Liver (tissue), 9 donors: ENCODE results near the gene ABCG8. TPM values are rescaled to one million over a fixed set of nuclear protein-coding genes. Genes with fewer than 3 reads are reported as not detected.

Experiments
- DNase-seq: peaks from one replicate; pipeline ENCODE4 v3.0.0-alpha.2; 2017; ENCODE audit warnings: low spot score
- H3K27ac ChIP-seq, 2 donors: one replicate each; pipeline ENCODE4 v1.7.0; 2013; ENCODE audit warnings: inconsistent platforms in 2 of 2, low read length in 2 of 2, control low read depth in 1 of 2, low read depth in 1 of 2, mild to moderate bottlenecking in 1 of 2
- H3K27me3 ChIP-seq, 4 donors: one replicate each; pipeline versions ENCODE4 v1.6.1 to v1.7.0; 2013; ENCODE audit warnings: low read length in 3 of 4, inconsistent platforms in 1 of 4, mild to moderate bottlenecking in 1 of 4, moderate library complexity in 1 of 4; ENCODE audit not compliant: control insufficient read depth in 4 of 4, insufficient read depth in 4 of 4
- H3K36me3 ChIP-seq, 4 donors: one replicate each; pipeline versions ENCODE4 v1.6.1 to v1.7.0; 2013; ENCODE audit warnings: low read length in 3 of 4, mild to moderate bottlenecking in 3 of 4, low read depth in 1 of 4, moderate library complexity in 1 of 4; ENCODE audit not compliant: control insufficient read depth in 4 of 4, insufficient read depth in 3 of 4
- H3K4me1 ChIP-seq, 4 donors: one replicate each; pipeline versions ENCODE4 v1.6.1 to v1.7.0; 2013; ENCODE audit warnings: low read length in 3 of 4, mild to moderate bottlenecking in 3 of 4, moderate library complexity in 1 of 4; ENCODE audit not compliant: control insufficient read depth in 4 of 4, insufficient read depth in 4 of 4
- H3K4me3 ChIP-seq, 3 donors: one replicate each; pipeline versions ENCODE4 v1.6.1 to v1.7.0; 2013; ENCODE audit warnings: low read length in 3 of 3, control low read depth in 1 of 3, low read depth in 1 of 3, mild to moderate bottlenecking in 1 of 3
- H3K9ac ChIP-seq, 2 donors: one replicate each; pipeline ENCODE4 v1.7.0; 2013; ENCODE audit warnings: low read length in 2 of 2, mild to moderate bottlenecking in 2 of 2, moderate library complexity in 2 of 2, control low read depth in 1 of 2, low read depth in 1 of 2
- H3K9me3 ChIP-seq, 4 donors: one replicate each; pipeline versions ENCODE4 v1.6.1 to v1.7.0; 2013; ENCODE audit warnings: low read length in 3 of 4; ENCODE audit not compliant: control insufficient read depth in 4 of 4
- CTCF ChIP-seq: fragments of 150-350 bp; IDR thresholded peaks from 2 replicates; pipeline ENCODE4 v1.5.1; 2017; ENCODE audit warnings: improper control_type of control experiment, low read depth, low read length; ENCODE audit not compliant: missing input control
- EGR1 ChIP-seq, 2 donors: IDR thresholded peaks; 2 replicates each; pipeline ENCODE4 v1.6.1; 2016 to 2018; ENCODE audit warnings: antibody characterized with exemption in 2 of 2, low read depth in 2 of 2
- FOXA1 ChIP-seq: IDR thresholded peaks from 2 replicates; pipeline ENCODE4 v1.6.1; 2016; ENCODE audit warnings: antibody characterized with exemption
- FOXA2 ChIP-seq: IDR thresholded peaks from 2 replicates; pipeline ENCODE4 v1.6.1; 2016; ENCODE audit warnings: antibody characterized with exemption
- GABPA ChIP-seq, 2 donors: IDR thresholded peaks in 1 of 2; conservative IDR thresholded peaks in 1 of 2; 2 replicates each; pipeline ENCODE4 v1.6.1; 2016; ENCODE audit warnings: antibody characterized with exemption in 2 of 2, mild to moderate bottlenecking in 1 of 2, moderate library complexity in 1 of 2
- HNF4A ChIP-seq, 2 donors: conservative IDR thresholded peaks; 2 replicates each; pipeline ENCODE4 v1.6.1; 2016; ENCODE audit warnings: antibody characterized with exemption in 2 of 2, mild to moderate bottlenecking in 2 of 2
- HNF4G ChIP-seq: IDR thresholded peaks from 2 replicates; pipeline ENCODE4 v1.6.1; 2016; ENCODE audit warnings: antibody characterized with exemption
- JUND ChIP-seq, 2 donors: IDR thresholded peaks; 2 replicates each; pipeline ENCODE4 v1.6.1; 2016; ENCODE audit warnings: antibody characterized with exemption in 2 of 2
- NR2F2 ChIP-seq: IDR thresholded peaks from 2 replicates; pipeline ENCODE4 v1.6.1; 2016; ENCODE audit warnings: antibody characterized with exemption
- RAD21 ChIP-seq, 2 donors: IDR thresholded peaks; 2 replicates each; pipeline ENCODE4 v1.6.1; 2016; ENCODE audit warnings: antibody characterized with exemption in 2 of 2, mild to moderate bottlenecking in 2 of 2
- REST ChIP-seq: IDR thresholded peaks from 2 replicates; pipeline ENCODE4 v1.6.1; 2016; ENCODE audit warnings: antibody characterized with exemption, mild to moderate bottlenecking
- RXRA ChIP-seq, 2 donors: IDR thresholded peaks; 2 replicates each; pipeline ENCODE4 v1.6.1; 2017 to 2018; ENCODE audit warnings: antibody characterized with exemption in 2 of 2, mild to moderate bottlenecking in 1 of 2
- SP1 ChIP-seq: IDR thresholded peaks from 2 replicates; pipeline ENCODE4 v1.6.1; 2018; ENCODE audit warnings: antibody characterized with exemption, mild to moderate bottlenecking
- TAF1 ChIP-seq: conservative IDR thresholded peaks from 2 replicates; pipeline ENCODE4 v1.6.1; 2016; ENCODE audit warnings: antibody characterized with exemption, mild to moderate bottlenecking
- YY1 ChIP-seq: IDR thresholded peaks from 2 replicates; pipeline ENCODE4 v1.6.1; 2016; ENCODE audit warnings: antibody characterized with exemption, mild to moderate bottlenecking
- ZBTB33 ChIP-seq: IDR thresholded peaks from 2 replicates; pipeline ENCODE4 v1.6.1; 2016; ENCODE audit warnings: antibody characterized with exemption
- WGBS: extraction: QIAGEN DNeasy Blood & Tissue Kit; methylation state at CpG from one replicate; pipeline ENCODE4 v1.1.7; 2013; 5-methylcytosine and 5-hydroxymethylcytosine counted together
- polyA plus RNA-seq, 2 donors: library from polyadenylated mRNA; stranded (reverse) in 1 of 2; unstranded in 1 of 2; fragments of 200-250 nt in 1 of 2; fragments of >200 nt in 1 of 2; fragmentation: Nextera tagmentation in 1 of 2; extraction: Ambion mirVana in 1 of 2; gene quantifications; one replicate each; pipeline versions ENCODE4 v1.2.1 to v1.2.3, GENCODE V29; 2013 to 2015
- total RNA-seq, 2 donors: library from RNA; depleted of rRNA; stranded (reverse); fragments of >200 nt; gene quantifications; one replicate each; pipeline ENCODE4 v1.2.3, GENCODE V29; 2014
- TF ChIP-seq, protein P1 (sequence below): IDR thresholded peaks from 2 replicates; pipeline ENCODE4 v1.6.1; 2016; ENCODE audit warnings: antibody characterized with exemption
- TF ChIP-seq, protein P2 (sequence below): IDR thresholded peaks from 2 replicates; pipeline ENCODE4 v1.6.1; 2016; ENCODE audit warnings: antibody characterized with exemption
- donor health status: healthy.
- donor health status: healthy.
- donor health status: healthy.
- donor health status: healthy.
- donor health status: healthy.

ABCG8 gene
- total and polyA plus RNA-seq, 4 donors = 16.8 to 81.2 (median 37.5) TPM

DNA sequence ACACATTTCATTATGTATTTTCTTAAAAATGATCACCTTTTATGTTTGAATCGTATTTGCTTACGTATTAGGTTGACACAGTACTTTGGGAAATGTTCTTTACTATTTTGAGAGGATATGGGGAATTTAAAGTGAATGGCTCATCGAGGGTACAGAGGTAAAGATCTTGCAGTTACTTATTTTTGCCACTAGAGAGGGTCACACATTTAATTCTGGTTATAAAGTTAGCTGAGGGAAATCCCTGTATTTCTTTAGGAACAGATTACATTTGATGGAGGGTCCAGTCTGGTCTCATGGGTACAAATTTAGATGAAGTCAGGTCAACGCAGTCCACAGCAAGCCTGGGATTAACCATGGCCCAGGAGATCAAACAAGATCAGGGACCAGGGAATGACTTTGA is 40.5 kb upstream of the ABCG8 start:
- no peak for DNase-seq
- H3K9ac ChIP-seq = no peak overlapping the region
- WGBS = 52% methylated on average over 4 of the region's 4 CpGs
- no peaks in the 10 kb centered on the region for H3K9me3 ChIP-seq
- no peak overlapping the region for H3K4me3 ChIP-seq
- H3K4me1 ChIP-seq = peaks cover 0 to 11% (median 11%) of the 10 kb centered on the region in 4 donors
- no peak overlapping the region for H3K27ac ChIP-seq
- TF ChIP-seq FOXA1 (no peak), CTCF (peak; percentile 50), FOXA2 (no peak), YY1 (no peak), SP1 (no peak), REST (no peak), JUND (IDR thresholded peaks at IDR 0.05) (no peak), GABPA (IDR thresholded peaks at IDR 0.05 in 1 of 2, conservative IDR thresholded peaks at IDR 0.05 in 1 of 2) (no peak), NR2F2 (no peak), TAF1 (no peak), RAD21 (IDR thresholded peaks at IDR 0.05) (peak; percentile 70 to 75), EGR1 (IDR thresholded peaks at IDR 0.05; ENCODE audit: low read depth in 2 of 2) (no peak), RXRA (IDR thresholded peaks at IDR 0.05) (no peak), HNF4A (conservative IDR thresholded peaks at IDR 0.05) (no peak)
- no peaks in the 10 kb centered on the region for H3K27me3 ChIP-seq
- H3K36me3 ChIP-seq = no peaks in the 10 kb centered on the region

DNA sequence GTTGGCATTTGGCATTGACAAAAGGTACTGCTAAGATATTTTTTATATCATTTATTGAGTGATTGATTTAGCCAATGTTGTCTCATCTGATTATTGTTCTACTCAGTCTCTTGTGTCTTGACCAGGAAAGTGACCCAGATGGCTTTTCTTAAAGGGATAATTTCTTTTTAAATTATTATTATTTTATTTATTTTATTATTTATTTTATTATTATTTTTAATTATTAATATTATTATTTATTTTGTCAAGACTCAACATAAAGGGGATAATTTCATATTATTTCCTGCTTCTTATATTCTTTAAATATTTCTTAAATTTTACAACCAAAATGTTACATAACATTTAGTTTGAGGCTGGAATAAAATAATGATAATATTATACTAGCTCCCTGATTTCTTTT is 37.9 kb upstream of the ABCG8 start:
- H3K4me3 ChIP-seq = no peak overlapping the region
- peaks cover 1 to 17% (median 16%) of the 10 kb centered on the region in 4 donors for H3K4me1 ChIP-seq
- no peak overlapping the region for H3K27ac ChIP-seq
- no peaks in the 10 kb centered on the region for H3K9me3 ChIP-seq
- no peaks in the 10 kb centered on the region for H3K36me3 ChIP-seq
- no peak for TF ChIP-seq REST
- TF ChIP-seq NR2F2 = no peak
- no peak for TF ChIP-seq HNF4G
- TF ChIP-seq HNF4A (conservative IDR thresholded peaks at IDR 0.05) = no peak
- TF ChIP-seq FOXA2 = no peak
- no peak for TF ChIP-seq CTCF
- no peak for TF ChIP-seq ZBTB33
- TF ChIP-seq FOXA1 = no peak
- TF ChIP-seq EGR1 (IDR thresholded peaks at IDR 0.05; ENCODE audit: low read depth in 2 of 2) = no peak
- TF ChIP-seq JUND (IDR thresholded peaks at IDR 0.05) = no peak
- TF ChIP-seq YY1 = no peak
- TF ChIP-seq RAD21 (IDR thresholded peaks at IDR 0.05) = no peak
- TF ChIP-seq GABPA (IDR thresholded peaks at IDR 0.05 in 1 of 2, conservative IDR thresholded peaks at IDR 0.05 in 1 of 2) = no peak
- TF ChIP-seq RXRA (IDR thresholded peaks at IDR 0.05) = no peak
- TF ChIP-seq TAF1 = no peak
- TF ChIP-seq, protein P1, sequence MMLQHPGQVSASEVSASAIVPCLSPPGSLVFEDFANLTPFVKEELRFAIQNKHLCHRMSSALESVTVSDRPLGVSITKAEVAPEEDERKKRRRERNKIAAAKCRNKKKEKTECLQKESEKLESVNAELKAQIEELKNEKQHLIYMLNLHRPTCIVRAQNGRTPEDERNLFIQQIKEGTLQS = no peak
- TF ChIP-seq, protein P2, sequence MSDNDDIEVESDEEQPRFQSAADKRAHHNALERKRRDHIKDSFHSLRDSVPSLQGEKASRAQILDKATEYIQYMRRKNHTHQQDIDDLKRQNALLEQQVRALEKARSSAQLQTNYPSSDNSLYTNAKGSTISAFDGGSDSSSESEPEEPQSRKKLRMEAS = no peak
- H3K9ac ChIP-seq = no peak overlapping the region
- no peak for DNase-seq
- no peaks in the 10 kb centered on the region for H3K27me3 ChIP-seq
